Mesendoderm (in vitro differentiated cells): ENCODE measurements around the gene PPP6R3.

ENCODE experiments used
- DNase-seq: peaks from one replicate; pipeline ENCODE4 v3.0.0; 2013
- H2AK5ac ChIP-seq: 2 replicates; pipeline ENCODE4 v1.6.1; 2013; ENCODE audit warnings: low read length, inconsistent platforms
- H2BK120ac ChIP-seq: 2 replicates; pipeline ENCODE4 v1.6.1; 2013; ENCODE audit warnings: low read depth, mild to moderate bottlenecking, low read length, moderate library complexity, mixed read lengths
- H2BK15ac ChIP-seq: replicated peaks from 2 replicates; pipeline ENCODE4 v1.6.1; 2013; ENCODE audit warnings: low read depth, mild to moderate bottlenecking, moderate library complexity
- H2BK5ac ChIP-seq: 2 replicates; pipeline ENCODE4 v1.6.1; 2013; ENCODE audit warnings: low read length, inconsistent platforms
- H3K18ac ChIP-seq: 2 replicates; pipeline ENCODE4 v1.6.1; 2013; ENCODE audit warnings: mild to moderate bottlenecking, low read length, mixed read lengths
- H3K23ac ChIP-seq: one replicate; pipeline ENCODE4 v1.6.1; 2013; ENCODE audit warnings: low read length
- H3K27ac ChIP-seq: 2 replicates; pipeline ENCODE4 v1.5.1; 2013; ENCODE audit warnings: low read depth, mild to moderate bottlenecking, inconsistent platforms, low read length, moderate library complexity
- H3K27me3 ChIP-seq: 2 replicates; pipeline ENCODE4 v1.6.1; 2013; ENCODE audit warnings: low read length, control low read depth, mild to moderate bottlenecking, inconsistent platforms; ENCODE audit not compliant: insufficient read depth, poor library complexity
- H3K36me3 ChIP-seq: 2 replicates; pipeline ENCODE4 v1.6.1; 2013; ENCODE audit warnings: low read length, inconsistent platforms; ENCODE audit not compliant: control insufficient read depth, insufficient read depth
- H3K4ac ChIP-seq: one replicate; pipeline ENCODE4 v1.6.1; 2013; ENCODE audit warnings: low read depth, mild to moderate bottlenecking, low read length, moderate library complexity
- H3K4me1 ChIP-seq: 2 replicates; pipeline ENCODE4 v1.6.1; 2013; ENCODE audit warnings: low read depth, low read length, inconsistent platforms; ENCODE audit not compliant: control insufficient read depth
- H3K4me2 ChIP-seq: 2 replicates; pipeline ENCODE4 v1.6.1; 2013; ENCODE audit warnings: low read length
- H3K4me3 ChIP-seq: 2 replicates; pipeline ENCODE4 v1.5.1; 2013; ENCODE audit warnings: mild to moderate bottlenecking, low read length
- H3K56ac ChIP-seq: one replicate; pipeline ENCODE4 v1.6.1; 2013; ENCODE audit warnings: low read length
- H3K79me1 ChIP-seq: 2 replicates; pipeline ENCODE4 v1.6.1; 2013; ENCODE audit warnings: low read length, inconsistent platforms
- H3K79me2 ChIP-seq: 2 replicates; pipeline ENCODE4 v1.6.1; 2013; ENCODE audit warnings: mild to moderate bottlenecking, low read length; ENCODE audit not compliant: control insufficient read depth, insufficient read depth
- H3K9ac ChIP-seq: 2 replicates; pipeline ENCODE4 v1.6.1; 2013; ENCODE audit warnings: low read length, inconsistent platforms
- H4K5ac ChIP-seq: one replicate; pipeline ENCODE4 v1.6.1; 2013; ENCODE audit warnings: low read length
- H4K8ac ChIP-seq: one replicate; pipeline ENCODE4 v1.6.1; 2013; ENCODE audit warnings: low read depth, mild to moderate bottlenecking, control low read depth, low read length, moderate library complexity
- WGBS: extraction: QIAGEN DNeasy Blood & Tissue Kit; methylation state at CpG from one replicate; pipeline ENCODE4 v1.1.7; 2013; ENCODE audit warnings: low lambda C conversion rate, missing lambda C conversion rate; ENCODE audit not compliant: insufficient coverage; ENCODE audit errors: extremely low coverage; 5-methylcytosine and 5-hydroxymethylcytosine counted together

The PPP6R3 gene

DNA sequence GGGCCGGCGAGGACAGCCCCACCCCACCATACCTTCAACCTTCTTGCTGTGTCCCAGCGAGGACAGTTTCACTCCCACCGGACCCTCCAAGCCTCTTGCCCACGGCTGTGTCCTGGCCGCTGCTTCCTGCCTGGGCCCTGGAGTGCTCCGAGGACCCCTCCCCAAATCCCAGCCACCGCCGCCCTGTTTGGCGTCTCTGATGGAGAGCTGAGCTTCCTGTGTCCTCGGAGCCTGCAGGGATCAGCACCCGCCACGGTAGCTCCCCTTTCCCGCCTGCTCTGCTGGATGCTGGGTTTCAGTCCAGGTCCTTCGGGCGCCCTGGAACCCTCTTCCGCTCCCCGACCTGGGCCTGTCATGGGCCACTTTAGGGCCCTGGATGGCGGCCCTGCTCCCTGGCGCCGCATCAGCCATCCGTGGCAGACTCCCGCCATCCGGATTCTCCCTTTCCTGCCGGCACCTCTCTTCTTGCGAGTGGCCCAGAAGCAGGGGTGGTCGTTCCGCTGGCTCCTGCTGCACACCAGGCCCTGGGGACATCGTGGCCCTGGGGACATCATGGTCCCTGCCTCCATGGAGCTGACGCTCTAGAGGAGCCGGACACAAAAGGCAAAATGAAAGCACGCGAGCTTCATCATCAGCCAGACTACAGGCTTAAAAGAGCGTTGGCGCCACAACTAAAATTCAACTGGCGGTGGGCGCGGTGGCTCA, 189.5 kb downstream of the PPP6R3 start:
- Histone ChIP-seq H3K4me3 (no peak overlapping the region), H3K79me1 (no peaks in the 10 kb centered on the region), H4K5ac (no peak overlapping the region), H3K4me1 (peaks cover 3% of the 10 kb centered on the region), H2BK15ac (no peak overlapping the region), H3K9ac (no peak overlapping the region), H2BK120ac (no peak overlapping the region), H3K27ac (no peak overlapping the region), H2AK5ac (no peak overlapping the region), H4K8ac (no peak overlapping the region), H3K56ac (peak overlapping the region; percentile 71), H3K4me2 (no peak overlapping the region), H3K4ac (no peak overlapping the region), H2BK5ac (no peak overlapping the region), H3K36me3 (no peaks in the 10 kb centered on the region), H3K27me3 (no peaks in the 10 kb centered on the region), H3K23ac (no peak overlapping the region), H3K18ac (no peak overlapping the region), H3K79me2 (no peaks in the 10 kb centered on the region)
- DNase-seq: no peak
- no CpG with 5 or more reads among the region's 38 CpGs for WGBS

DNA sequence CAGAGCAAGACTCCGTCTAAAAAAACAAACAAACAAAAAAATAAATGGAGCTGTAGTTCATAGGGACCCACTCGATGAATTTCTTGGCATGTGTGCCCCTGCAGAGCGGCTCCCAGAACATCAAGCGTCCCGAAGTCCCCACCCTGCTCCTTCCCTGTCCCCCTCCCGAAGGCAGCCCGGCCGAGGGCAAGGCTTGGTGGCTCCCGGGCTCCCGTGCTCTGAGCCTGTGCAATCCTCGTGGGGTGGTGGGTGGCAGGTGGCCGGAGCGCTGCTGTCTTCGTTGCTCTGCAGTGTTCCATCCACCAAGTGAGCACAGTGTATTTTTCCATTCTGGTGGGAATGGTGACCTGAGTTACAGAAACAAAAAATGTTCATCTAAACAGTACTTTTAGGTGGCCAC, 190.2 kb downstream of the PPP6R3 start:
- peak overlapping the region; percentile 56 for H2BK120ac ChIP-seq
- no peak overlapping the region for H2BK5ac ChIP-seq
- H3K4me3 ChIP-seq: no peak overlapping the region
- no peaks in the 10 kb centered on the region for H3K79me1 ChIP-seq
- no peak overlapping the region for H3K27ac ChIP-seq
- no peak overlapping the region for H2BK15ac ChIP-seq
- no CpG with 5 or more reads among the region's 14 CpGs for WGBS
- H3K4ac ChIP-seq: no peak overlapping the region
- no peak overlapping the region for H3K23ac ChIP-seq
- H4K5ac ChIP-seq: no peak overlapping the region
- H3K27me3 ChIP-seq: no peaks in the 10 kb centered on the region
- H3K79me2 ChIP-seq: no peaks in the 10 kb centered on the region
- H3K4me1 ChIP-seq: peaks cover 3% of the 10 kb centered on the region
- H3K9ac ChIP-seq: no peak overlapping the region
- H3K36me3 ChIP-seq: no peaks in the 10 kb centered on the region
- H3K18ac ChIP-seq: peak overlapping the region; percentile 3
- no peak overlapping the region for H4K8ac ChIP-seq
- no peak overlapping the region for H3K4me2 ChIP-seq
- no peak overlapping the region for H3K56ac ChIP-seq
- H2AK5ac ChIP-seq: no peak overlapping the region
- DNase-seq: no peak

DNA sequence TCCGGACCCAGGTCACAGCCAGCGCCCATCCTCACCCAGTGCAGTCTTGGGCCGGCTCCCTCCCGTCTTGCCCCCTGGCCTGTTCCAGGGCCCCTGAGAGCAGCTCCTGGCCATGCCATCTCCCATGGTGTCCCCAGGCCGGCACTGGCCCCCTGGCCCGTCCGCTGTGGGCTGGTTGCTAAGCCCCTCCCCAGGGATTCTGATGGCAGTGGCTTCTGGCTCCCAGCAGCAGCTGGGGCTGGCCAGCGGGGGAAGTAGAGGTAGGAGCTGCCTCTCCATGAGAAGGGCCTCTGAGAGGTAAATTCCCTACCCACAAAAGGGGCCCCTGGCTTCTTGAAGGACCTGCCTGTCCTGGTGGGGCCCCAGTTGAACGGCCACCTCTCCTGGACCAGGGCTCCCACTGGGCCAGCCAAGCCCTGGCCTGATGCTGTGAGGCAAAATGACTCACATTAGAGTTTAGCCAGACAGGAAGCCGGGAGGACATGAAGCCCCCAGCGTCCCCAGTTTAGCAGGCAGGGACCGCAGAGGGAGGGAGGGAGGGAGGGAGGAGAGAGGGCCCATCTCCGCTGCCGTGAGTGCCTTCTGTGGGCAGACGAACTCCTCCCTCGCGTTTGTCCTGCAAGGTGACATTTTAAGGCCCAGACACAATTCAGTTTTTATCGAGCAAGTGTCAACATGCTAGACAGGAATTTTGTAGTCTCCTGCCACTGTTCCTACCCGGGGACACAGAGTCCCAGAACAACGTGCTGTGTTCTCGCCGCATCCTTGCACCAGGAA, 190.8 kb downstream of the PPP6R3 start:
- H2BK5ac ChIP-seq: peak overlapping the region; percentile 37

DNA sequence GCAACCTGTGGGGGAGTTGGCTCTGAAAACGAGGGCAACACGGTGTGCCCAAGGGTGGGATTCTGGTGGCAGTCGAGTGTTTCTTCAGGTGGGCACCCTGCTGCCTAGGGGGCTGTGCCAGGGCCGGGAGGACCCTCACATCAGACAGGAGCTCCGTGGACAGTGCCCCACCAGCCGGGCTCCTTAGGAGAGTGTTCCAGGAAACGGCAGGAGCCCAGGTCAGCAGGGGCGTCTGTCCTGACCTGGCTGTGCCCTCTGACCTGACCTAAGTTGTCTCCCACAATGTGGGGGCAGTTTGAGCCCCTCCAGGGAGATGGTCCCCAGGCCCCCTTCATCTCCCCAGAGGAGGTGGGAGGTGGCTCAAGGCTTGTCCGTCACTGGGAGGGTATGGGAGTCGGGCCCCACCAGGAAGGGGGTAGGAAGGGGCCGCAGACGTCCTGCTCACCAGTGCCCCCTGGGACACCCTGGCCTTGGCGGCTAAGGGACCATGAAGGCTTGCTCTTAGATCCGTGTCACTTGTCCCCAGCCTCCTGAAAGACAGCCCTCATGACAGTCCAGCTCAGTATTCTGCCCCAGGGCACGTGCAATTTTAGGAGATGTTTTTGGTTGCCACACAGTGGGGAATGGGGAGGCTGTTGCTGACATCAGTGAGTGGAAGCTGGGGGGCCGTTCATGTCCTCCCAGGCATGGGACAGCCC, 191.6 kb downstream of the PPP6R3 start:
- Histone ChIP-seq H2AK5ac (no peak overlapping the region), H2BK5ac (peak overlapping the region; percentile 31), H3K27ac (no peak overlapping the region), H3K56ac (peak overlapping the region; percentile 58), H3K79me2 (no peaks in the 10 kb centered on the region), H3K36me3 (no peaks in the 10 kb centered on the region), H3K9ac (no peak overlapping the region), H2BK120ac (no peak overlapping the region), H3K4me3 (no peak overlapping the region), H3K4me2 (no peak overlapping the region), H3K4me1 (peaks cover 3% of the 10 kb centered on the region), H4K5ac (no peak overlapping the region), H4K8ac (no peak overlapping the region), H3K79me1 (no peaks in the 10 kb centered on the region), H3K23ac (no peak overlapping the region), H3K27me3 (no peaks in the 10 kb centered on the region), H3K18ac (peak overlapping the region; percentile 24), H2BK15ac (no peak overlapping the region), H3K4ac (peak overlapping the region; percentile 17)
- no peak for DNase-seq
- WGBS: no CpG with 5 or more reads among the region's 16 CpGs

More for the DNA sequence above, 190.8 kb downstream of the PPP6R3 start:
- peak overlapping the region; percentile 58 for H3K56ac ChIP-seq
- H3K36me3 ChIP-seq: no peaks in the 10 kb centered on the region
- peaks cover 3% of the 10 kb centered on the region for H3K4me1 ChIP-seq
- H2BK120ac ChIP-seq: peak overlapping the region; percentile 56
- H3K4ac ChIP-seq: peak overlapping the region; percentile 17
- H3K9ac ChIP-seq: no peak overlapping the region
- H3K79me1 ChIP-seq: no peaks in the 10 kb centered on the region
- no peak overlapping the region for H3K23ac ChIP-seq
- H3K18ac ChIP-seq: peak overlapping the region; percentile 24
- H3K4me2 ChIP-seq: no peak overlapping the region
- no peak overlapping the region for H4K8ac ChIP-seq
- no peaks in the 10 kb centered on the region for H3K79me2 ChIP-seq
- H2AK5ac ChIP-seq: peak overlapping the region; percentile 17
- WGBS: no CpG with 5 or more reads among the region's 22 CpGs
- H2BK15ac ChIP-seq: no peak overlapping the region
- no peak overlapping the region for H4K5ac ChIP-seq
- H3K27ac ChIP-seq: peak overlapping the region; percentile 27
- peak; percentile 83 for DNase-seq
- no peaks in the 10 kb centered on the region for H3K27me3 ChIP-seq
- no peak overlapping the region for H3K4me3 ChIP-seq

DNA sequence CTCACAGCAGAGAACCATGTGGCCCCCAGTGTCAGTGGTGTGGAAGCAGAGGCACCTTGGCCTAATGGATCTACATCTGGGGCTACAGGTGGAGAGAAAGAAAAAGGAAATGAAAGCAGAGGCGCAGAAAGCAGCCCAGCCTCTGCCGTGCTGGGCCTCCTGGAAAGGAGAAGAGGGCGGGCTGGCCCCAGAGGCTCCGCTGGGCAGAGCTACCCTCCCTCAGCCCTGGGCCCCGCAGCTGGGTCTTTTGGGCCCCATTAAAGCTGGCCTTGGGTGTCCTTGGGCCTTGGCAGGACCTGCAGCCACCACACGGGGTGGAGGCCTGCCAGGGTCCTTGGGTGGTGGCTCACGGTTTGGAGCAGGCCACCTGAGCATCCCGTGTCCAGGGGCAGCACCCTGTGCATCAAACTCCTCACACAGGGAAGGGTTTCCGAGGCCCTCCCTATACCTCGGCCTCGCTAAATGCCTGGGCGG, 192.2 kb downstream of the PPP6R3 start:
- Histone ChIP-seq H3K79me2 (no peaks in the 10 kb centered on the region), H2BK15ac (no peak overlapping the region), H3K79me1 (no peaks in the 10 kb centered on the region), H3K4me1 (peaks cover 3% of the 10 kb centered on the region), H3K4me2 (no peak overlapping the region), H3K4ac (no peak overlapping the region), H3K23ac (no peak overlapping the region), H3K18ac (peak overlapping the region; percentile 11), H2BK120ac (no peak overlapping the region), H2BK5ac (no peak overlapping the region), H4K5ac (no peak overlapping the region), H3K4me3 (no peak overlapping the region), H3K27me3 (no peaks in the 10 kb centered on the region), H3K9ac (no peak overlapping the region), H4K8ac (no peak overlapping the region), H2AK5ac (no peak overlapping the region), H3K36me3 (no peaks in the 10 kb centered on the region), H3K56ac (no peak overlapping the region), H3K27ac (no peak overlapping the region)
- no peak for DNase-seq
- no CpG with 5 or more reads among the region's 12 CpGs for WGBS
